Calu3 (cell line): ENCODE results near the gene PPARG. TPM values are rescaled to one million over a fixed set of nuclear protein-coding genes. Genes with fewer than 3 reads are reported as not detected.

Experiments
- BruUV-seq: library from RNA; stranded (reverse); fragments of 400-500 nt; replicated peaks from 2 replicates; lab custom pipeline; 2021; lab: Mats Ljungman, UMichigan
- CTCF ChIA-PET: fragments of 300-600 bp; sonication (Branson Sonifier 250); formaldehyde crosslinking; loops from one replicate; lab custom pipeline; 2022; ENCODE audit warnings: antibody characterized with exemption; lab: Charles Lee
- DNase-seq: peaks from one replicate; pipeline ENCODE4 v3.0.0; 2022
- H3K27ac Mint-ChIP-seq: one replicate; pipeline ENCODE4 v1.8.0; 2022; ENCODE audit warnings: mixed read lengths; ENCODE audit not compliant: unreplicated experiment
- H3K27me3 Mint-ChIP-seq: one replicate; pipeline ENCODE4 v1.8.0; 2022; ENCODE audit warnings: mixed read lengths; ENCODE audit not compliant: unreplicated experiment
- H3K36me3 Mint-ChIP-seq: one replicate; pipeline ENCODE4 v1.8.0; 2022; ENCODE audit warnings: mild to moderate bottlenecking, moderate library complexity, mixed read lengths; ENCODE audit not compliant: insufficient read depth, unreplicated experiment
- H3K4me1 Mint-ChIP-seq: one replicate; pipeline ENCODE4 v1.8.0; 2022; ENCODE audit warnings: mild to moderate bottlenecking, low read depth, mixed read lengths; ENCODE audit not compliant: unreplicated experiment
- H3K4me3 Mint-ChIP-seq: one replicate; pipeline ENCODE4 v1.8.0; 2022; ENCODE audit warnings: mild to moderate bottlenecking, low read depth, moderate library complexity, mixed read lengths; ENCODE audit not compliant: unreplicated experiment
- H3K9me3 Mint-ChIP-seq: one replicate; pipeline ENCODE4 v1.8.0; 2022; ENCODE audit warnings: low read depth, mixed read lengths; ENCODE audit not compliant: unreplicated experiment
- CTCF ChIP-seq: fragments of 200-600 bp; IDR thresholded peaks from one replicate; pipeline ENCODE4 v1.8.0; 2022; ENCODE audit warnings: antibody characterized with exemption; ENCODE audit not compliant: unreplicated experiment
- intact Hi-C: fragments of 100-400 bp; cut with micrococcal nuclease; formaldehyde crosslinking; loops from one replicate; pipeline ENCODE4 v1.10.0; 2022; ENCODE audit not compliant: unreplicated experiment
- total RNA-seq: library from RNA; stranded (reverse); gene quantifications from 2 replicates; pipeline ENCODE4 v1.2.3, GENCODE V29; 2022

The PPARG gene
- total RNA-seq, 1 experiment from 2014 or later = 85.8 TPM

- H3K4me1 Mint-ChIP-seq = peaks cover 26% of the 10 kb centered on the region
- H3K27me3 Mint-ChIP-seq = no peaks in the 10 kb centered on the region
- no peak for DNase-seq
- no peak overlapping the region for H3K27ac Mint-ChIP-seq
- no peak overlapping the region for H3K4me3 Mint-ChIP-seq
- no peaks in the 10 kb centered on the region for H3K9me3 Mint-ChIP-seq
- CTCF ChIA-PET = no interaction called here
- TF ChIP-seq CTCF = no peak
- intact Hi-C loops = no loop called here
- BruUV-seq = no TSS peak
- no peaks in the 10 kb centered on the region for H3K36me3 Mint-ChIP-seq
Observed at GRCh38 chr3:12267376-12268030, 21.4 kb upstream of the PPARG start.

GRCh38 chr3:12268049-12268735, 20.7 kb upstream of the PPARG start:
- DNase-seq = no peak
- peaks cover 23% of the 10 kb centered on the region for H3K4me1 Mint-ChIP-seq
- no peaks in the 10 kb centered on the region for H3K27me3 Mint-ChIP-seq
- no peak for TF ChIP-seq CTCF
- no peaks in the 10 kb centered on the region for H3K9me3 Mint-ChIP-seq
- intact Hi-C loops = no loop called here
- no peak overlapping the region for H3K27ac Mint-ChIP-seq
- H3K36me3 Mint-ChIP-seq = no peaks in the 10 kb centered on the region
- H3K4me3 Mint-ChIP-seq = no peak overlapping the region
- BruUV-seq = no TSS peak
- CTCF ChIA-PET = interaction anchor here (0.7 kb wide), 1 partner anchor 211 kb away, joined by 3 read pairs; no protein-coding TSS in a partner anchor

GRCh38 chr3:12270976-12271375, 17.9 kb upstream of the PPARG start:
- Mint-ChIP-seq H3K4me1 (peaks cover 12% of the 10 kb centered on the region), H3K9me3 (no peaks in the 10 kb centered on the region), H3K4me3 (no peak overlapping the region), H3K27ac (no peak overlapping the region), H3K27me3 (no peaks in the 10 kb centered on the region), H3K36me3 (no peaks in the 10 kb centered on the region)
- CTCF ChIA-PET = interaction anchor here (0.6 to 0.8 kb wide), 3 partner anchors 31 to 297 kb away, joined by 3 to 4 read pairs (median 3); no protein-coding TSS in a partner anchor
- peak; percentile 56 for DNase-seq
- TF ChIP-seq CTCF = no peak
- BruUV-seq = no TSS peak
- intact Hi-C loops = loop anchor here (2.0 kb wide), 1 partner anchor 48 kb away; no protein-coding TSS in a partner anchor

- Mint-ChIP-seq H3K27me3 (no peaks in the 10 kb centered on the region), H3K36me3 (no peaks in the 10 kb centered on the region), H3K9me3 (no peaks in the 10 kb centered on the region), H3K4me1 (peaks cover 12% of the 10 kb centered on the region), H3K4me3 (no peak overlapping the region), H3K27ac (no peak overlapping the region)
- DNase-seq = no peak
- intact Hi-C loops = no loop called here
- CTCF ChIA-PET = no interaction called here
- TF ChIP-seq CTCF = no peak
- BruUV-seq = no TSS peak
Observed at GRCh38 chr3:12273045-12273695, 15.7 kb upstream of the PPARG start.
